Natural killer cell (primary cell): ENCODE results near the gene TMEM86A. TPM values are rescaled to one million over a fixed set of nuclear protein-coding genes. Genes with fewer than 3 reads are reported as not detected.
"Not testable (repeated sequence)": the region's sequence is repeated elsewhere in the genome, so short reads cannot be mapped to it uniquely, and the experiment has no call there.

ENCODE experiments used
- ATAC-seq, 3 donors: fragments of 150-1000 bp in 2 of 3; fragments of 200-7000 bp in 1 of 3; cut with Tn5 transposase; 1 replicate in 1 of 3; 2 replicates in 2 of 3; pipeline ENCODE4 v1.10.0; 2021; ENCODE audit warnings: mild to moderate bottlenecking in 2 of 3, moderate library complexity in 2 of 3
- DNase-seq, 2 donors: peaks; one replicate each; pipeline versions ENCODE4 v3.0.0 to v3.0.0-alpha.2; 2013 to 2021; ENCODE audit warnings: mixed read lengths in 1 of 2
- H3K27ac ChIP-seq: one replicate; pipeline ENCODE4 v1.5.1; 2013; ENCODE audit warnings: mild to moderate bottlenecking, low read length
- H3K27me3 ChIP-seq: one replicate; pipeline ENCODE4 v1.6.1; 2013; ENCODE audit warnings: low read length; ENCODE audit not compliant: control insufficient read depth, insufficient read depth
- H3K36me3 ChIP-seq: one replicate; pipeline ENCODE4 v1.6.1; 2013; ENCODE audit warnings: low read length; ENCODE audit not compliant: control insufficient read depth, insufficient read depth
- H3K4me1 ChIP-seq: one replicate; pipeline ENCODE4 v1.6.1; 2013; ENCODE audit warnings: low read length; ENCODE audit not compliant: control insufficient read depth, insufficient read depth
- H3K4me3 ChIP-seq: one replicate; pipeline ENCODE4 v1.5.1; 2013; ENCODE audit warnings: low read length
- H3K9me3 ChIP-seq: one replicate; pipeline ENCODE4 v1.6.1; 2013; ENCODE audit warnings: low read length; ENCODE audit not compliant: control insufficient read depth, insufficient read depth
- H3K27ac Mint-ChIP-seq, 2 donors: one replicate each; pipeline ENCODE4 v1.8.0; 2022; ENCODE audit warnings: mild to moderate bottlenecking in 2 of 2, mixed read lengths in 2 of 2, moderate library complexity in 1 of 2
- H3K27me3 Mint-ChIP-seq, 2 donors: one replicate each; pipeline ENCODE4 v1.8.0; 2022; ENCODE audit warnings: low read depth in 2 of 2, mixed read lengths in 2 of 2
- H3K36me3 Mint-ChIP-seq: one replicate; pipeline ENCODE4 v1.8.0; 2022; ENCODE audit warnings: mixed read lengths
- H3K4me1 Mint-ChIP-seq, 2 donors: one replicate each; pipeline ENCODE4 v1.8.0; 2022; ENCODE audit warnings: mixed read lengths in 2 of 2
- H3K4me3 Mint-ChIP-seq: one replicate; pipeline ENCODE4 v1.8.0; 2022; ENCODE audit warnings: mild to moderate bottlenecking, moderate library complexity, mixed read lengths
- H3K9me3 Mint-ChIP-seq, 2 donors: one replicate each; pipeline ENCODE4 v1.8.0; 2022; ENCODE audit warnings: mixed read lengths in 2 of 2
- WGBS: methylation state at CpG from one replicate; pipeline ENCODE4 v1.1.7; 2013; ENCODE audit warnings: missing lambda C conversion rate; ENCODE audit not compliant: insufficient coverage; 5-methylcytosine and 5-hydroxymethylcytosine counted together
- intact Hi-C: fragments of 100-400 bp; cut with micrococcal nuclease; formaldehyde crosslinking; loops from one replicate; pipeline ENCODE4 v1.14.2; 2022
- total RNA-seq, 4 donors: library from RNA; stranded (reverse); fragments of 120-200 nt in 1 of 4; gene quantifications; one replicate each; pipeline versions ENCODE4 v1.2.3 to v1.2.4, GENCODE V29; 2013 to 2022
- TF ChIP-seq, protein P1 (sequence below): fragments of 200-600 bp; IDR thresholded peaks from one replicate; pipeline ENCODE4 v1.8.0; 2022; ENCODE audit warnings: antibody characterized with exemption

The TMEM86A gene
- total RNA-seq, 3 donors from 2014 or later (not counting 1 experiment from before 2014, with no cell fraction given), result 3.1 to 9.3 (median 9.0) TPM

DNA sequence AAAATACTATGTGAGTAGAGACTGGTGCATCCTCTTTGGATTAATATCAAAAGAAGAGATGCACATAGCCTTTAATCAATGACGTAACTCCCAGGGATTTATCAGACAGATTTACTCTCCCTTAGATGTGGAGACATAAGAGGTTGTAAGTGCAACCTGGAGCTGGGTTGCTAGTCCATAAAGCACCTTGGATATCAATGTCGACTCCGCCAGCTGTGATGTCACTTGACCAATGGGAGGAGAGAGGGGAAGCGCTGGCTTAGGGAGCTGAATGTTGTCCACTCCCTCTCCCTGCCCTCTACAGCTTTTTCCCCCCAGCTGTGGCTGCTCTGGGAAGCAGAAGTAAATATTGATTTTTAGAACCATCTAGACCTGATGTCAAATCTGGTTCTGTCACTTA, 28.9 kb upstream of the TMEM86A start:
- no peaks in the 10 kb centered on the region for H3K36me3 ChIP-seq
- H3K27ac Mint-ChIP-seq, result peak overlapping the region; percentile 10 to 21
- H3K27me3 Mint-ChIP-seq, result no peaks in the 10 kb centered on the region
- DNase-seq, result no peak
- TF ChIP-seq, protein P1, sequence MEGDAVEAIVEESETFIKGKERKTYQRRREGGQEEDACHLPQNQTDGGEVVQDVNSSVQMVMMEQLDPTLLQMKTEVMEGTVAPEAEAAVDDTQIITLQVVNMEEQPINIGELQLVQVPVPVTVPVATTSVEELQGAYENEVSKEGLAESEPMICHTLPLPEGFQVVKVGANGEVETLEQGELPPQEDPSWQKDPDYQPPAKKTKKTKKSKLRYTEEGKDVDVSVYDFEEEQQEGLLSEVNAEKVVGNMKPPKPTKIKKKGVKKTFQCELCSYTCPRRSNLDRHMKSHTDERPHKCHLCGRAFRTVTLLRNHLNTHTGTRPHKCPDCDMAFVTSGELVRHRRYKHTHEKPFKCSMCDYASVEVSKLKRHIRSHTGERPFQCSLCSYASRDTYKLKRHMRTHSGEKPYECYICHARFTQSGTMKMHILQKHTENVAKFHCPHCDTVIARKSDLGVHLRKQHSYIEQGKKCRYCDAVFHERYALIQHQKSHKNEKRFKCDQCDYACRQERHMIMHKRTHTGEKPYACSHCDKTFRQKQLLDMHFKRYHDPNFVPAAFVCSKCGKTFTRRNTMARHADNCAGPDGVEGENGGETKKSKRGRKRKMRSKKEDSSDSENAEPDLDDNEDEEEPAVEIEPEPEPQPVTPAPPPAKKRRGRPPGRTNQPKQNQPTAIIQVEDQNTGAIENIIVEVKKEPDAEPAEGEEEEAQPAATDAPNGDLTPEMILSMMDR, result no peak
- no peak overlapping the region for H3K27ac ChIP-seq
- no peaks in the 10 kb centered on the region for H3K27me3 ChIP-seq
- H3K9me3 ChIP-seq, result no peaks in the 10 kb centered on the region
- peaks cover 9% of the 10 kb centered on the region for H3K4me1 ChIP-seq
- H3K4me3 ChIP-seq, result no peak overlapping the region
- peaks cover 15 to 26% of the 10 kb centered on the region in 2 donors for H3K4me1 Mint-ChIP-seq
- WGBS, result no CpG with 5 or more reads among the region's 4 CpGs
- H3K9me3 Mint-ChIP-seq, result no peaks in the 10 kb centered on the region
- intact Hi-C loops, result no loop called here
- no peaks in the 10 kb centered on the region for H3K36me3 Mint-ChIP-seq
- no peak overlapping the region for H3K4me3 Mint-ChIP-seq
- ATAC-seq, result no peak

DNA sequence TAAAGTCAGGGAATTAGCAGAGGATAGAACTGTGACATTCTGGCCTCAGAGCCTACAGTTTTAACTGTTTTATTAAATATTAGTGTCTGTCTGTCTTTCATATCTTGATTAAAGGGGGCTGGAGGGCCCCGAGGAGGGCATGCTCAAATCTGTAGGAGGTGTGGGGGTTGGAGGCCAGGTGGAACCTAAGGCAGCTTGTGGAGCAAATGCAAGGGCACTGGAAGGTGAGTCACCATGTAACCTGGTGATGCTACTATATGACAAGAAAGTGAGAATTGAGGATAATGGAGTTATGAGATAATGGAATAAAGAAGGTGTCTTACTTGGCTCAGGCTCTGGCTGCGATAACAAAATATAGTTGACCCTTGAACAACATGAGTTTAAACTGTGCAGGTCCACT, 27.3 kb upstream of the TMEM86A start:
- Histone ChIP-seq H3K27me3 (no peaks in the 10 kb centered on the region), H3K4me1 (peaks cover 9% of the 10 kb centered on the region), H3K4me3 (no peak overlapping the region), H3K27ac (no peak overlapping the region), H3K36me3 (no peaks in the 10 kb centered on the region), H3K9me3 (no peaks in the 10 kb centered on the region)
- ATAC-seq (no peak), DNase-seq (no peak)
- WGBS, result 93% methylated on average over 2 of the region's 2 CpGs
- Mint-ChIP-seq H3K36me3 (no peaks in the 10 kb centered on the region), H3K4me3 (no peak overlapping the region), H3K27ac (peak overlapping the region in 1 of 2 donors; percentile 64), H3K9me3 (no peaks in the 10 kb centered on the region), H3K27me3 (no peaks in the 10 kb centered on the region), H3K4me1 (peaks cover 15 to 26% of the 10 kb centered on the region in 2 donors)
- TF ChIP-seq, protein P1, result no peak
- intact Hi-C loops, result no loop called here

DNA sequence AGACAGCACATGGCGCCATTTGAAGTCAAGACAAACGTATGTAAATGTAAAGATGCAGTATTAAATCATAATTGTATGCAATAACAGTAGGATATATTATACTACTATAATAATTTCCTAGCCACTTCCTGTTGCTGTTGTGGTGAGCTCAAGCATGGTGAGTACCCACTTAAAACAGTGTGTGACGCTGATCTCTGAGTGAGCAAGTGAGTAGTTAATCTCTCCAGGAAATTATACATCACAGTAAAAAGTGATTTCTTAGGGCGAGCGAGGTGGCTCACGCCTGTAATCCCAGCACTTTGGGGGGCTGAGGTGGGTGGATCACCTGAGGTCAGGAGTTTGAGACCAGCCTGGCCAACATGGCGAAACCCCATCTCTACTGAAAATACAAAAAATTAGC, 26.4 kb upstream of the TMEM86A start:
- H3K36me3 ChIP-seq, H3K27me3 ChIP-seq, H3K36me3 Mint-ChIP-seq, H3K9me3 ChIP-seq, H3K27me3 Mint-ChIP-seq, H3K4me1 ChIP-seq, H3K9me3 Mint-ChIP-seq, H3K4me3 ChIP-seq, intact Hi-C loops: not testable (repeated sequence)
- Mint-ChIP-seq H3K4me3 (peak overlapping the region; percentile 47), H3K27ac (peak overlapping the region; percentile 80 to 88), H3K4me1 (peaks cover 15 to 26% of the 10 kb centered on the region in 2 donors)
- DNase-seq (peak in 1 of 2 donors; percentile 83), ATAC-seq (peak; percentile 85 to 99 (median 94))
- H3K27ac ChIP-seq, result peak overlapping the region; percentile 38
- 13% methylated on average over 3 of the region's 7 CpGs for WGBS

DNA sequence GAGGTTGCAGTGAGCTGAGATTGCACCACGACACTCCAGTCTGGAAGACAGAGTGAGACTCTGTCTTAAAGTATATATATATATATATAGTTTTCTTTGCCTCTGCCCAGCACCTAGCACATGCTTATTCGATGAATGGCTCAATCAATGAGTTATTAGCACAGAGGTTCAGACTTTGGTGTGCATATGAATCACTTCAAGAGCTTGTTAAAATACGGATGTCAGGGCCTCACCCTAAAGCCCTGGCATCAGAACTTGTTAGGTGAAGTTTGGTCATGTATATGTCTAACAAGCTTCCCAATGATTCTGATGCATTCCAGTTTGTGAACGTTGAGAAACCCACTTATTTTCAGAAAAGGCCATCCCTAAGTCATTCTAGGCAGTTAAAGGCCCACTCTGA, 21.8 kb upstream of the TMEM86A start:
- Mint-ChIP-seq H3K9me3 (no peaks in the 10 kb centered on the region), H3K4me1 (peaks cover 0 to 5% of the 10 kb centered on the region in 2 donors), H3K27ac (no peak overlapping the region), H3K36me3 (no peaks in the 10 kb centered on the region), H3K4me3 (no peak overlapping the region), H3K27me3 (no peaks in the 10 kb centered on the region)
- intact Hi-C loops, result no loop called here
- Histone ChIP-seq H3K4me3 (no peak overlapping the region), H3K9me3 (no peaks in the 10 kb centered on the region), H3K27me3 (no peaks in the 10 kb centered on the region), H3K36me3 (no peaks in the 10 kb centered on the region), H3K27ac (no peak overlapping the region), H3K4me1 (peaks cover 6% of the 10 kb centered on the region)
- no peak for ATAC-seq
- 87% methylated on average over 3 of the region's 4 CpGs for WGBS
- TF ChIP-seq, protein P1, result no peak
- no peak for DNase-seq
